DMS153 treated with DMSO at 0.1 percent for 48 hours (cell line): ENCODE measurements around the gene AK8.

ENCODE experiments used
- DNase-seq: peaks from one replicate; lab custom pipeline; 2025; ENCODE audit not compliant: unreplicated experiment; lab: John Stamatoyannopoulos, UW

The AK8 gene

GRCh38 chr9:132800038-132800648, 77.9 kb downstream of the AK8 start:
- DNase-seq, result peak; percentile 81

DNA sequence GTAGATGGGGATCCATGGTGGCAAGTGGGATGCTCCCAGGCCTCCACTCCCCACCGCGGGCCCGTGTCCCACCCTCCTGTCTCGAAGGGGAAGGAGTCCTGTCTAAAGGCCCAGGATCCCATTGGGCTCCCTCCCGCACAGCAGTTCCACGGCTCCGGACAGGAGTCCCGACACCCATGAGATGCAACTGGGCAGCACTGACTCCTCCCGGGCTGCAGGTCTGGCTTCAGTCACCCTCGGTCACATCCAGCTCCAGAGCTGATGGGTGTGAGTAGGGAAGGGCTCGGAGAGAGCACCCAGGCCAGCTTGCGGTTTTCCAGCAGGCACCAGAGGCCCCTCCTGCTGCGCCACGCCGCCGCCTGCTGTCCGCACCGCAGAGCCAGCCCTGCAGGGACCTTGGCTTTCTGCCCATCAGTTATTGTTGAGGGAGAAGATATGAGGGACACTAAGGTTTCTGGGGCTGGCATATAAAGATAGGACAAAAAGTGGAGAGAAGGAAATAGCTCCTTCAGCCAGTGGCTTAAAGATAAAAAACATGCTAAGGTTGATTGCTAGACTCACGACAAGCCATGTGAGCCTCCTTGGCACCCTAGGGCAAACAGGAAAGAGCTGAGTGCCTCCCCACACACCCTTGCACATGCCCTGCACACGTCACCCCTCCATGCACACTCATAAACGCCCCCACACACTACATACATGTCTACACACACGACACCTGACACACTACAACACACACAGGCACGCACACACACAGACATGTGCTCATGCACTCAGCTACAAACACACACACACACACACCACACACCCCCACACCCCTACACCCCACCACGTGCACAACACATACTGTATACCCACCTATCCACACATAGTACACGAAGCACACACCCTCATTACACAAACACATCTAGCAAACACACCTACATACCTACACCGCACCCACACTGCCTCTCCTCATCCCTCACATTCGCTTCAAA, 79.0 kb downstream of the AK8 start:
- peak; percentile 52 for DNase-seq

DNA sequence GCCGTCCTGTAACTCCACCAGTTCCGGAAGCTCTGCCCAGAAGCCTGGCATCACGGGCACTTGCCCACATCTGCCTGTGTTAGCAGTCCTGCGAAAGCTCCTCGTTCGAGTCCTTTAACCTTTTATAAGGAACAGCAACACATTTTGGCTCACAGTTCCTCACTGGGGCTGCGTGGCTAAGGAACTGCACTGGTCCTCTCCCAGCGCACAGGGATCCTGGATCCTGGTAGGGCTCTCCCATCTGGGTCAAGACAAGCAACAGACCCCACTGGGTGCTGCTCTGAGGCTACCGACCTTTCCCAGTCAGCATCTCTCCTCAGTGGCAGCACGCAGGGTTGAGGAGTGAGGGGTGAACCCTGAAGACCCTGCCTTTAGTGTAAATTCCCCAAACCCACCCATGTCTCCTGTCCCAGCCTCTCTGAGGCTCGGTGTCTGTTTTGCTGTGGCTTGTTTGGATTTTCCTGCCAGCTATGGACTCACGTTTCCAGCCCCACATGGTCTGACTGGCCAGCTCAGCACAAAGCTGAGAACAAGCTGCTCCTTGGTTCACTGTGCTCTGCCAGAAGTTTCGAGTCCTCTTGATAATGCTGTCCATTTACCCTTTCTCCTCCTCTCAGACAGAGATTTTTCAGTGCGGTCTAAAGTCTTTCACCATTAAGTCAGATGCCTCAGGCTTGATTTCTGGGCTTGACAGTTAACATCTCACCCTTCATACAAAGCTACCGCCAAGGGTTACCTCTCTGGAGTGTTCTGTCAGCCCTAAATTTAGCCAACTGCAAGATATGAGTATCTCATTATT, 80.0 kb downstream of the AK8 start:
- no peak for DNase-seq

DNA sequence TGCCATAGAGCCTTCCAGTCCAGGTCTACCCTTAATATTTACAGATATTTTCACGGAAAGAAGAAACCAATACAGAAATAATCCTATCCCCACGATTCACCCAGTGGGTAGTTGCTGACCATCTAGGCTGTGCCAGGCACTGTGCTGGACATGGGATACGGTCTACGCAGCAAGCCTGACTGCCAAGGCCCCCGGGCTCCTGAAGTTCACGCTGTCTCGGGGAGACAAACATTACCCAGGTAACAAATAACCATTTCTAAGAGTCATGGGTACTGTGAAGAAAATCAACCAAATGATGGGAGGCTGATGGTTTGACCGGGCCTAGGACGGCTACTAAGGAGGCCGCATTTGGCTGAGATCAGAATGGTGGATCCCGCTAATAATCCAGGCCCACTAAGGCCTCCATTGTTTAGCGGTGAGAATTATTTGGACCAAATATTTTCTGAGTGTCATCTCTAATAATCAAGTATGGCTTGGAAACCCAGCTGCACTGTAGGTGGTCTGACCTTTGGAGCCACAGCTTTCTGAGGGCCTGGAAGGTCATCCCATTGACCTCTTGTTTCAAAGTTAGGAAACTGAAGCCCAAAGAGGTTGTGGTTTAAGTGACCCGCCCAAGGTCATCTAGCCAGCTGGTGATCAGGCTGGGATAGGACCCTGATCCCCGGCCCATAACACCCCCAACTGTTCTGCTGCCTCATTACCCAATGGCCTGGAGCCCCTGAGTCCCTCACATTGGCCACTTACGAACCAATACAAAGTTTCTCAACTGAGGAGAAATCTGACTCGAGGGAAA, 82.4 kb downstream of the AK8 start:
- DNase-seq, result no peak

- peak; percentile 13 for DNase-seq
Observed at GRCh38 chr9:132794730-132795380, 83.2 kb downstream of the AK8 start.

GRCh38 chr9:132793606-132794580, 84.2 kb downstream of the AK8 start:
- DNase-seq, result no peak

GRCh38 chr9:132792547-132792946, 85.5 kb downstream of the AK8 start:
- DNase-seq, result no peak

DNA sequence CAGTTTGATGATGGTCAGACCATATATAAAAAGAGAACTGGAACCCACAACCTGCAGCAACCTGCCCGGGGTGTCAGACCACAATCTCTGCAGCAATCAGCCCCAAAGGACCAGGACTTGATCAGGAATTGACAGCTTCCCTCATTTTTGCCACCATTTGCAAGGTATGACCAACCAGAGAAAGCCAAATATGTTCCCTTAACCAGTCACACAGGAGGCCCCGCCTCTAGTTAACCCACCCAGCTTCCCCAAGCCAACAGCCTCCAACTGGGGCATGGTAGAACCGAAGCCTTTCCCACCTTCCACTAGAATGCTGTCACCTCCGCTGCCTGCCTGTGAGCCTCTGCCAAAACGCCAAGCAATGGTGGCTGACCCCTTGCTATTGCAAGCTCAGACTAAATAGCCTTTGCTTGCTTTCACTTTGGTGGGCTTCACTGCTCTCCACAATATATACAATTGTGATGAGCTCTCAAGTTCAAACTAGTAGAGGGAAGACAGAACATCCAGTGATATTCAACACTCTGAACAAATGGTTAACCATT, 86.3 kb downstream of the AK8 start:
- no peak for DNase-seq

DNA sequence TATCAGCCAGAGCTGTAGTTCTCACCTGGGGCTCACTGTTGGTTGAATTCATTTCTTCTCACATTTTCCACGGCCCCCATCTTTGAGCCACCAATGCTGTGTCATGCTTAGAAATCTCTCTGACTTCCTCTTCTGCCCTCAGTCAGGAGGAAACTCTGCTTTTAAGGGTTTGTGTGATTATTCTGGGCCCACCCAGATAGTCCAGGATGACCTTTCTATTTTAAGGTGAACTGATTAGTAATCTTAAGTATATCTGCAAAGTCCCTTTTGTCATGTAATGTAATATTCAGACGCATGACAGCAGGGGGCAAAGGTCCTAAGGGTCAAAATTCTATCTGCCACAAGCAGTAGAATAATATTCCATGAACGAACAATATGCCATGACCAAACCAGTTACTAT, 88.4 kb downstream of the AK8 start:
- no peak for DNase-seq

DNA sequence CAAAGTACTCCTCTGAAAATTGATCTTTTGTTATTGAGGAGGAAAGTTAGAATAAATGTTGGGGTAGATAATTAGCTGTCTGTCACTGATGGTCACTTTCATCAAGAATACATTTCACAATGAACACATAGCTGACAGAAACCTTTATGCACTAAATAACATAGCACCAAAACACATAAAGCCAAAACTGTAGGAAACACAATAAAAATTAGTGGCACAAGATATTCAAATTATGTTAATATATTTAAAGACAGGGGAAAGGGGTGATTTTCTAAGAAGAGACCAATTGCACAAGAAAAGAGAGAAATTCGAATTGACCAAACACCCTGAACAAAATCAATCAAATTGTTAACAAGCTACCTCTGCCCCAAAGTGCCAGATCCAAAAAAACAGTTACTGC, 89.7 kb downstream of the AK8 start:
- DNase-seq, result no peak

DNA sequence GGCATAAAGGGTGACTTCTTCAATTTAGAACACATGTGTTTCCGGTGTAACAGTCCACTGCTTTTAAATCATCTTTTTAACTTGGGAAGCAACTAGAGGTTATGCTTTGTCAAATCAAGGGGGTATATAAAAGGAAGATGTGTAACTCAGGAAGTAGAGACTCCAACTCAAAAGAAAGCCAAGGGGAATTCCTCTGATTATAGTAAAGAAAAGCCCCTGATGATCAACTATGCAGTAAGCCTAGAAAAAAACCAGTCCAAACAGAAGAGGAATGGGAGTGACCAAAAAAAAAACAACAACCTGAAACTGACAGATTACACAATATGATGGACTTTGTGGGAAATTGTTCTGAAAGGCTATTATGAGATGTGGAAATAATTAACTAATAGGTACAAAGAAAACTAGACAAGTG, 90.3 kb downstream of the AK8 start:
- no peak for DNase-seq

DNA sequence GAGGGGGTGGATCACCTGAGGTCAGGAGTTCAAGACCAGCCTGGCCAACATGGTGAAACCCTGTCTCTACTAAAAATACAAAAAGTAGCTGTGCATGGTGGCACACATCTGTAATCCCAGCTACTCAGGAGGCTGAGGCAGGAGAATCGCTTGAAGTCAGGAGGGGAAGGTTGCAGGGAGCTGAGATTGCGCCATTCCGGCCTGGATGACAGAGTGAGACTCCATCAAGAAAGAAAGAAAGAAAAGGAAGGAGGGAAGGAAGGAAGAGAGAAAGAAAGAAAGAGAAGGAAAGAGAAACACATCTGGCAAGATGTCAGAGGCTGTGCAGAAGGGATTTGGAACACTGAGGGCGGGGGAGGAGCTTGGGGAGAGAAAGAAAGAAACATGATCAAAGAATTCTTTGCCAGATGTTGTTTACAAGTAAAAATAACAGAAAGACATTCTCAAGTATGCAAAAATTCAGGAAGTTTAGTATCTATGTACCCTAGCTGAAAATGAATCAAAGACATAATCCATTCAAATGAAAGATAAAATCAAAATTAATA, 93.7 kb downstream of the AK8 start:
- no peak for DNase-seq

DNA sequence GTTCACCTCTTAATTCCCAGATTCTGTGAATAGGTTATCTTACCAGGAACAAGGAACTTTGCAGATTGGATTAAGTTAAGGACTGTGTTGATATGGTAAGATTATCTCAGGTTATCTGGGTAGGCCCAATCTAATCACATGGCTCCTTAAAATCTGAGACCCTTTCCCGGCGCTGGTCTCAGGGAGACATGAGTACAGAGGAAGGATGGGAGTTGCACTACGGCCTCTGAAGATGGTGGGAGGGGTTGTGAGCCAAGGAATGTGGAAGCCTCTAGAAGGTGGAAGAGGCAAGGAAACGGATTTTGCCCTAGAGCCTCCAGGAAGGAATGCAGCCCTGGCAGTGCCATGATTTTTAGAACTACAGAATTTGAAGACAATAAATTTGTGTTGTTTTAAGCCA, 95.1 kb downstream of the AK8 start:
- DNase-seq, result no peak

- DNase-seq, result no peak
Observed at GRCh38 chr9:132782037-132782436, 96.0 kb downstream of the AK8 start.

- no peak for DNase-seq
Observed at GRCh38 chr9:132780230-132781007, 97.7 kb downstream of the AK8 start.

DNA sequence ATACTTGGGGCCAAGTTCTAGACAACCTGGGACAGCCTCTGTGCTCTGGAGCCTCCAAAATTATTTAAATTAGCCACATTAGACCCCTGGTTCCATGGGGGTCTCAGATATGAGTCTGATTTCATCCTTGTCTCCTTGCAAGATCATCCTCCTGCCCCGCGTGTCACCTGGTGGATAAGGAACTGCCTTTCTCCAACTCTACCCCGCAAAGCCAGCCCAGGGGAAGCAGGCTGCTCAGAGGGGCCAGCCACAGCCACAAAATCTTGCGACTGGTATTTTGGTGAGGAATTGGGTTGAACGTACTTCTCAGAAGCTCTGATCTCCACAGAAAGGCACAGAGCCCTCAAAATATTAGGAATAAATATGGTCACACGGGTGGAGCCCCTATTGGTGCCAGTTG, 101.2 kb downstream of the AK8 start:
- DNase-seq, result no peak

DNA sequence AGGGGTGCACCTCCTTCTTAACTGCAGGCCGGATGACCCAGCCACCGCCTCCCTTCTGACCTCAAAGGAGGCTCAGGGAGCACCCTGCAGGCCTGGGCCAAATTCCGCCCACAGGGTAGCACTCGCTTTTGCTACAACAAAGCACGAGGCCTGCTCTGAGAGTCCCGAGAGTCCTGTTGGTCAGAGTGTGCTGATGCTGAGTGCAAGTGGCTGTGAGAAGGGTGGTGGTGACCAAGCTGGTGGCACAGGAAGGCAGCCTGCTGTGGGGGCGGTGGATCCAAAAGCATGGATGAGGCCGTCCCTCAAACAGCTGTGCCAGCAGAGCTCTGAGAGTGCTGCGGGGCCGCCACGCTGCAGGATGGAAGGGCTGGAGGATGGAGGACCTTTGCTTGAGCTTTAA, 101.8 kb downstream of the AK8 start:
- no peak for DNase-seq

- no peak for DNase-seq
Observed at GRCh38 chr9:132775720-132776119, 102.4 kb downstream of the AK8 start.
